GM12874 (cell line): ENCODE results near the gene CTDSPL.

Experiments used
- TF ChIP-seq, protein P1 (sequence below): IDR thresholded peaks from 2 replicates; pipeline ENCODE4 v1.5.1; 2011; ENCODE audit warnings: low read depth, mild to moderate bottlenecking, control low read depth, low read length, moderate library complexity; ENCODE audit not compliant: insufficient read depth

The CTDSPL gene

DNA sequence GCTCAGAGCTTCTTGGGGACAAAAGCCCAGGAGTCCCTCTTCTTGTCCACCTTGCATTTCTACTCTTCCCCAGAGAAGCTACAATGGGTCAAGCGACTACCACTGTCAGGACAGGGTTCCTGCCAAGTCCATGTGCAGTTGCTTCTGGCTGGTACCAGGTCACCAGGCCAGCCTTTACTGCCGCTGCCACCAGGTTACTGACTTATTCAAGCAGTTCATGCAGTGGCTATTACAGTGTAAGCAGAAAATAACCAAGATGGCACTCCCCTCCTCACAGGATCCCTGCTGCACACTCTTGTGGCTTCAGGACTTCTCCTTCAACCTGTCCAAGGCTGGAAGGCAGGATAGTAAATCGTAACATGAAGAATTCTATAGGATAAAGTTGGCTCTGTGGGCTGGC lies 42.1 kb downstream of the CTDSPL start:
- TF ChIP-seq, protein P1, sequence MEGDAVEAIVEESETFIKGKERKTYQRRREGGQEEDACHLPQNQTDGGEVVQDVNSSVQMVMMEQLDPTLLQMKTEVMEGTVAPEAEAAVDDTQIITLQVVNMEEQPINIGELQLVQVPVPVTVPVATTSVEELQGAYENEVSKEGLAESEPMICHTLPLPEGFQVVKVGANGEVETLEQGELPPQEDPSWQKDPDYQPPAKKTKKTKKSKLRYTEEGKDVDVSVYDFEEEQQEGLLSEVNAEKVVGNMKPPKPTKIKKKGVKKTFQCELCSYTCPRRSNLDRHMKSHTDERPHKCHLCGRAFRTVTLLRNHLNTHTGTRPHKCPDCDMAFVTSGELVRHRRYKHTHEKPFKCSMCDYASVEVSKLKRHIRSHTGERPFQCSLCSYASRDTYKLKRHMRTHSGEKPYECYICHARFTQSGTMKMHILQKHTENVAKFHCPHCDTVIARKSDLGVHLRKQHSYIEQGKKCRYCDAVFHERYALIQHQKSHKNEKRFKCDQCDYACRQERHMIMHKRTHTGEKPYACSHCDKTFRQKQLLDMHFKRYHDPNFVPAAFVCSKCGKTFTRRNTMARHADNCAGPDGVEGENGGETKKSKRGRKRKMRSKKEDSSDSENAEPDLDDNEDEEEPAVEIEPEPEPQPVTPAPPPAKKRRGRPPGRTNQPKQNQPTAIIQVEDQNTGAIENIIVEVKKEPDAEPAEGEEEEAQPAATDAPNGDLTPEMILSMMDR = no peak

DNA sequence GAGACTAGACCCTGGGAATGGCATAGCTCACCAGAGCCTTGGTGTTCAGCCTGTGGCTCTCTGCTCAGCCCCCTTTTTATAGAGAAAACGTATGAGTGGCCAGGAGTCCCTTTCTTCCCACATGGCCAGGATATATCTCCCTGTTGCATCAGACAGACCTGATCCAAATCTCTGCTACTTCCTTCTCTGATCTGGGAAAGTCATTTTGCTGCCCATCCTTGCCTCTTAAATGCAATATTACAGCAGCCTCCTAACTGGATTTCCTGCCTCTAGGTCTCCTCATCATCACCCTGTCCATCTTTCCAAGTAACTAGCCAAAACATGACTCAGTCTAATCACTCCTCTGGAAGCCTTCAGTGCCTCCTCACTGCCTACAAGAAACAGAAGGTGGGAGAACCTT lies 42.9 kb downstream of the CTDSPL start:
- TF ChIP-seq, protein P1 = no peak

DNA sequence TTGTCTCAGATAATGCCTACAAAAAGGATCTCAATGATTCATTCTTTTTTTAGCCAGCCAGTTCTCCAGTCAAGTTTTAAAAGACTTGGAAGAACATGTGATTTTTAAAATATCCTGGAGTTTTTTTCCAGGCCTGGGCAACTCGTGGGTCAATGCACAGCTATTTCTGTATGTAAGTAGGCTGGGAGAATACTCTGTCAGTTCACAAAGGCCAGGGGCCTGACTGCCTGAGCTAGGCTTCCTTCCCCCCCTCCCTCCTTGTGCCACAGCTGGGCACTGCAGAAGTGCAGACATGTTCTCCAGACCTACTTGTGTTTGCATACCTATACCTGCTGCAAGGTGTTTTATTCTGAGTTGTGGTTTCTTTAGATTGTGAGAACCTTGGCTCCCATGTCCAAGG lies 43.7 kb downstream of the CTDSPL start:
- TF ChIP-seq, protein P1 = no peak

DNA sequence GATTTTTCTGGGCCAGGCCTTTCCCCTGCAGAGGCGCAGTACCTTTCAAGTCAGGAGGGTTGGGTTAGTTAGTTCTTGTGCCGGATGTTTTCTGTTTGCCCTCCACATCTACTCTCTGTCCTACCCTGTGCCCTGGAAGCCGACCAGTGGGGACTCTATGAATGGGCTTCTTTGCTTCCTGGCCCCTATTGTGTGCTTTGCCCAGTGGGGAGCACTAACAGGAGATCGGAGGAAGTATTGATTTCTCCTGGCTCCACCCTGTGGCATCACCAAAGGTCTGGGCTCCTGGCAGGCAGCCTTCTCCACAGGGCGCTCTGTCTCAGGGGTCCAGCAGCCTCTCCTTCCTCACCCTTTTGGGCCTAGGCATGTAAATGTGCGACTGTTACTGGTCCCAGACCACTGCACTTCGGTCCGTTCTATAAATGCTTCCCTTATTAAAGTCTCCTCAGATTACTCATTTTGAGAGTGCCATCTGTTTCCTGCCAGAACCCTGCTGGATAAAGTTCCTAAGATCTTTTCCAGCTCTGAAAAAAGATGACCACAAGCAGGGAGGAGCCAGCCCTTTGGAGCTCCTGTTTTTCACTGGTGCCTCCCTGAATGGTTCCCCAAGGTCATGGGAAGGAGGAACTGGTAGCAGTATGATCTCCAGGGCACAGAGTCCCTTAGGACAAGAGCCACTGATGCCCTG lies 44.5 kb downstream of the CTDSPL start:
- TF ChIP-seq, protein P1 = no peak

DNA sequence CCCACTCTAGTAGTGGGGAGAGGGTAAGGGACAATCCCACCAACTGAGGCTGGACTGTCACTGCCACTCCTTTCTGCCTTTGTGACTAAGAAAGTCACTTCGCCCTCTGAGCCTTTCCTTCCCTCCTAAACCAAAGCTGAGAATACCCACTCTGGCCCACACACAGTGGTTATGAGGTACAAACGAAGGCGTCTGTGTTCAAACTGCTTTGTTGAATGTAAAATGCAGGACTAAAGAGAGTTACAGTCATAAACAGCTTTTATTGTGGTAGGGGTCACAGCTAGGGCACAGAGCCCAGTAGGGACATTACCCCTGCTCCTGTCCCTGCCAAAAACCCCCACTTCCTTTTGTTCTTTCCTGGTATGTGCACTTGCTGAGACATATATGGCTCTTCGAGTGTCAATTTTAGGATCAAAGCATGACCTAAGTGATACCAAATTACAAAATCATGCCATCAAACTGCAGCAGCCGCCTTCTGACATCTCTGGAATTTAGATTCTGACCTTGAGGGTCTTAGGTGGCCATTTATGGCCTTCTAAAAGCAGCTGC lies 45.1 kb downstream of the CTDSPL start:
- TF ChIP-seq, protein P1 = no peak

- TF ChIP-seq, protein P1 = no peak
Observed at GRCh38 chr3:37907371-37907770, 45.7 kb downstream of the CTDSPL start.

GRCh38 chr3:37907906-37908305 lies 46.2 kb downstream of the CTDSPL start:
- TF ChIP-seq, protein P1 = no peak
